AG04450 (cell line): ENCODE data around the gene VENTX. TPM values are rescaled to one million over a fixed set of nuclear protein-coding genes. Genes with fewer than 3 reads are reported as not detected.

Experiments
- CTCF ChIA-PET: fragments of 300-600, 350-600 bp; formaldehyde crosslinking; extraction: SDS; loops from one replicate; lab custom pipeline; 2022; ENCODE audit warnings: antibody characterized with exemption, inconsistent platforms; lab: Charles Lee
- POLR2A ChIA-PET: fragments of 350-600 bp; formaldehyde crosslinking; extraction: SDS; loops from one replicate; lab custom pipeline; 2021; ENCODE audit warnings: antibody characterized with exemption, inconsistent platforms; lab: Yijun Ruan, JAX
- DNase-seq: peaks from one replicate; pipeline ENCODE4 v3.0.0-alpha.2; 2011; ENCODE audit warnings: low read depth, low spot score
- H3K27ac ChIP-seq: one replicate; pipeline ENCODE4 v1.5.1; 2012; ENCODE audit warnings: low read depth, low read length, control low read depth
- H3K27me3 ChIP-seq: one replicate; pipeline ENCODE4 v1.6.0; 2012; ENCODE audit warnings: low read length; ENCODE audit not compliant: control insufficient read depth, insufficient read depth
- H3K4me3 ChIP-seq: 2 replicates; pipeline ENCODE4 v1.5.1; 2011; ENCODE audit warnings: mild to moderate bottlenecking, low read depth, low read length, control low read depth
- H3K9me3 ChIP-seq: 2 replicates; pipeline ENCODE4 v1.5.1; 2012; ENCODE audit warnings: low read length; ENCODE audit not compliant: control insufficient read depth, insufficient read depth
- polyA plus RNA-seq: library from polyadenylated mRNA; depleted of rRNA; stranded (reverse); fragments of >200 nt; gene quantifications from 2 replicates; pipeline ENCODE4 v1.2.3, GENCODE V29; 2011
- TF ChIP-seq, protein P1 (sequence below): IDR thresholded peaks from 2 replicates; pipeline ENCODE4 v1.5.1; 2011; ENCODE audit warnings: low read depth, low read length, control low read depth, inconsistent platforms

The VENTX gene
- polyA plus RNA-seq, 1 experiment = not detected

DNA sequence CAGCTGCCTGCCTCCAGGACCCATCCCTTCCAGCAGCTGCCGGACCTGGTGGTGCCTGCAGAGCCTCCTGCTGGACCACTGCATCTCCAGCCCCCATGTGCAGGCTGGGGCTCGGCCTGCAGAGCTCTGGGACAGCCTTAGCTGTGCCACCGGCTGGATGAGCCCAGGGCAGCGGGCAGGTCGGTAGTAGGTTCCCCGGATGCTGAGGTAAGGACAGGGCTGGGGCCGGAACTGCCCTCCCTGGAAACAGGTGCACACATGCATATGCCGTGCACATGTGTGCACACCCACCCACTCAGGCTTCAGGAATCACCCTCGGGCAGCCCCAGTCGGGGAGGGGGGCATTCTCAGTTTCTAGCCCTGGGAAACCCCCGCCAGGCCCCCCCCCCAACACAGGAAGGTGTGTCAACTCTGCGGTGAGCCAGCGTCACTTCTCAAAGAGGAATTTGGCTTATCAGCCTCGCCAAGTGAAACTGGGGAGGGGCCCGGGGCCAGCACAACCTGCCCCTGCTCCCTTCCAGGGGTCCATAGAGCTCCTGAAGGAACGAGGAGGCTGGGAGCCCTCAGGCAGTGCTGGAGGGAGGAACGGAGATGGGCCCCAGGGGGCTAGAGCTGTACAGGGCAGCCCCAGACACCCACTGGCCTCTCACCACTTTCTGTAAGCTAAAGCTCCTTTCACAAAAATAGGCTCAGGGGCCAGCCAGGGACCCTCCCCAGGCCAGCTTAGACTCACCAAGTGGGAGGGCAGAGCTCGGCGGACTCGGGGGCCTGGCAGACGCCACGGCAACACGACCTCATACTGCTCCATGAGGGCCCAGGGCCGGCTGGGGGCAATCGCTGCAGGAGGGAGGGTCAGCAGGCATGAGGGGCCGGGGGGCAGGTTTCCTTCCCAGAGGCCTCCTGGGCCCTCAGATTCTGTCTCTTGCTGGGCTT lies 37.4 kb downstream of the VENTX start:
- DNase-seq = no peak
- POLR2A ChIA-PET = no interaction called here

GRCh38 chr10:133275684-133276092 lies 38.0 kb downstream of the VENTX start:
- POLR2A ChIA-PET = no interaction called here
- DNase-seq = no peak
- no peaks in the 10 kb centered on the region; the same call in 1 of the 2 replicates for H3K9me3 ChIP-seq
- no peak overlapping the region for H3K27ac ChIP-seq
- peaks cover 14% of the 10 kb centered on the region for H3K27me3 ChIP-seq
- TF ChIP-seq, protein P1, sequence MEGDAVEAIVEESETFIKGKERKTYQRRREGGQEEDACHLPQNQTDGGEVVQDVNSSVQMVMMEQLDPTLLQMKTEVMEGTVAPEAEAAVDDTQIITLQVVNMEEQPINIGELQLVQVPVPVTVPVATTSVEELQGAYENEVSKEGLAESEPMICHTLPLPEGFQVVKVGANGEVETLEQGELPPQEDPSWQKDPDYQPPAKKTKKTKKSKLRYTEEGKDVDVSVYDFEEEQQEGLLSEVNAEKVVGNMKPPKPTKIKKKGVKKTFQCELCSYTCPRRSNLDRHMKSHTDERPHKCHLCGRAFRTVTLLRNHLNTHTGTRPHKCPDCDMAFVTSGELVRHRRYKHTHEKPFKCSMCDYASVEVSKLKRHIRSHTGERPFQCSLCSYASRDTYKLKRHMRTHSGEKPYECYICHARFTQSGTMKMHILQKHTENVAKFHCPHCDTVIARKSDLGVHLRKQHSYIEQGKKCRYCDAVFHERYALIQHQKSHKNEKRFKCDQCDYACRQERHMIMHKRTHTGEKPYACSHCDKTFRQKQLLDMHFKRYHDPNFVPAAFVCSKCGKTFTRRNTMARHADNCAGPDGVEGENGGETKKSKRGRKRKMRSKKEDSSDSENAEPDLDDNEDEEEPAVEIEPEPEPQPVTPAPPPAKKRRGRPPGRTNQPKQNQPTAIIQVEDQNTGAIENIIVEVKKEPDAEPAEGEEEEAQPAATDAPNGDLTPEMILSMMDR = no peak
- no peak overlapping the region for H3K4me3 ChIP-seq
- CTCF ChIA-PET = interaction anchor here (0.5 kb wide), 1 partner anchor 31 kb away, joined by 3 read pairs; no protein-coding TSS in a partner anchor

More for the DNA sequence above, 37.4 kb downstream of the VENTX start:
- TF ChIP-seq, protein P1 = no peak
- Histone ChIP-seq H3K27ac (no peak overlapping the region), H3K27me3 (peaks cover 14% of the 10 kb centered on the region), H3K4me3 (no peak overlapping the region), H3K9me3 (no peaks in the 10 kb centered on the region; the same call in 1 of the 2 replicates)
- CTCF ChIA-PET = interaction anchor here (0.5 to 1.1 kb wide), 2 partner anchors 31 to 54 kb away, joined by 3 read pairs; no protein-coding TSS in a partner anchor

DNA sequence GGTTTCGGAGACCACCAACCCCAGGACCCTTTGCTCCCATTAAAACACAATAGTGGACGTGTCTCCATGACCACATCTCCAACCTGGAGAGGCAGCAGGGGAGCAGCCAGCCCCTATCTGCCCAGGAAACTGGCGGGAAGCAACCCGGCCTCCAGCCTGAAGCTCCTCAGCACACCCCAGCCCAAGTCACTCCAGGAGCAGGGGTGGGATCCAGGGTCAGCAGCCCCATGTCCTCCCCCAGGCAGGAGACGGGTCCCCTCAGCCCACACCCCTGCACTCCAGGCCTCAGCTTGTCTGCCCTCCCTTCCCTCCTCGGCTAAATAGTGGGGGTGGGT lies 38.4 kb downstream of the VENTX start:
- POLR2A ChIA-PET = no interaction called here
- Histone ChIP-seq H3K4me3 (no peak overlapping the region), H3K27me3 (peaks cover 14% of the 10 kb centered on the region), H3K9me3 (no peaks in the 10 kb centered on the region; the same call in 1 of the 2 replicates), H3K27ac (no peak overlapping the region)
- no peak for DNase-seq
- CTCF ChIA-PET = no interaction called here
- TF ChIP-seq, protein P1 = no peak

- ChIA-PET POLR2A (no interaction called here), CTCF (no interaction called here)
- H3K4me3 ChIP-seq = 0 out of 2 replicates have a peak within 1 kb of the TSS, but pooled peaks have one; percentile 7
- TF ChIP-seq, protein P1 = no peak
- no peak for DNase-seq
- no peaks in the 10 kb centered on the region; the same call in 1 of the 2 replicates for H3K9me3 ChIP-seq
- peaks cover 14% of the 10 kb centered on the region for H3K27me3 ChIP-seq
- no peak within 1 kb of the TSS for H3K27ac ChIP-seq
Measured at GRCh38 chr10:133276435-133277201, 39.0 kb downstream of the VENTX start, which contains the start of gene ADAM8. Gene ADAM8 (minus strand): TSS chr10:133276868. CDS start chr10:133276817, 51 bp downstream.
